Neural progenitor cell (in vitro differentiated cells): Measurements from ENCODE around the gene CHST6. TPM values are rescaled to one million over a fixed set of nuclear protein-coding genes. Genes with fewer than 3 reads are reported as not detected.

Source experiments
- DNase-seq: peaks from one replicate; pipeline ENCODE4 v3.0.0-alpha.2; 2016; ENCODE audit warnings: low spot score
- H2AFZ ChIP-seq: fragments of 200-600 bp; sonication (generic); replicated peaks from 2 replicates; pipeline ENCODE4 v1.6.1; 2016; ENCODE audit warnings: antibody characterized with exemption
- H3F3A ChIP-seq: fragments of 200-600 bp; sonication (generic); 2 replicates; pipeline ENCODE4 v1.6.1; 2016; ENCODE audit warnings: antibody characterized with exemption, low read depth
- H3K27ac ChIP-seq: fragments of 200-600 bp; sonication (generic); 2 replicates; pipeline ENCODE4 v1.5.1; 2016; ENCODE audit warnings: mild to moderate bottlenecking
- H3K27me3 ChIP-seq: fragments of 200-600 bp; sonication (generic); 2 replicates; pipeline ENCODE4 v1.6.1; 2016; ENCODE audit warnings: mild to moderate bottlenecking, moderate library complexity
- H3K36me3 ChIP-seq: fragments of 200-600 bp; sonication (generic); 2 replicates; pipeline ENCODE4 v1.5.1; 2016
- H3K4me1 ChIP-seq: fragments of 200-600 bp; sonication (generic); 2 replicates; pipeline ENCODE4 v1.6.1; 2016; ENCODE audit warnings: mixed run types
- H3K4me2 ChIP-seq: fragments of 200-600 bp; sonication (generic); 2 replicates; pipeline ENCODE4 v1.6.1; 2016
- H3K4me3 ChIP-seq: fragments of 200-600 bp; sonication (generic); 2 replicates; pipeline ENCODE4 v1.5.1; 2016
- H3K79me2 ChIP-seq: fragments of 200-600 bp; sonication (generic); 2 replicates; pipeline ENCODE4 v1.6.1; 2016; ENCODE audit warnings: low read depth
- H3K9ac ChIP-seq: fragments of 200-600 bp; sonication (generic); 2 replicates; pipeline ENCODE4 v1.6.1; 2016
- H3K9me3 ChIP-seq: fragments of 200-600 bp; sonication (generic); 2 replicates; pipeline ENCODE4 v1.5.1; 2016; ENCODE audit warnings: low read depth
- H4K20me1 ChIP-seq: fragments of 200-600 bp; sonication (generic); 2 replicates; pipeline ENCODE4 v1.6.1; 2016; ENCODE audit warnings: low read depth
- H3K27ac Mint-ChIP-seq: 3 replicates; pipeline ENCODE4 v1.8.0; 2021; ENCODE audit warnings: mixed read lengths
- H3K27me3 Mint-ChIP-seq: 2 replicates; pipeline ENCODE4 v1.8.0; 2022; ENCODE audit warnings: low read depth, mild to moderate bottlenecking, inconsistent platforms, moderate library complexity, mixed read lengths; ENCODE audit not compliant: insufficient read depth
- H3K36me3 Mint-ChIP-seq: 3 replicates; pipeline ENCODE4 v1.8.0; 2021; ENCODE audit warnings: mixed read lengths
- H3K4me1 Mint-ChIP-seq: 3 replicates; pipeline ENCODE4 v1.8.0; 2021; ENCODE audit warnings: mixed read lengths
- H3K4me3 Mint-ChIP-seq: 3 replicates; pipeline ENCODE4 v1.8.0; 2021; ENCODE audit warnings: mild to moderate bottlenecking, moderate library complexity, mixed read lengths
- H3K9me3 Mint-ChIP-seq: 3 replicates; pipeline ENCODE4 v1.8.0; 2020; ENCODE audit warnings: mixed read lengths
- CTCF ChIP-seq: fragments of 200-600 bp; sonication (generic); IDR thresholded peaks from 2 replicates; pipeline ENCODE4 v1.5.1; 2017; ENCODE audit warnings: antibody characterized with exemption, mild to moderate bottlenecking
- EZH2 ChIP-seq: fragments of 200-600 bp; sonication (generic); IDR thresholded peaks from 2 replicates; pipeline ENCODE4 v1.6.1; 2017; ENCODE audit warnings: antibody characterized with exemption, mild to moderate bottlenecking, moderate library complexity
- EZH2phosphoT487 ChIP-seq: fragments of 200-600 bp; sonication (generic); IDR thresholded peaks from 2 replicates; pipeline ENCODE4 v1.6.1; 2017; ENCODE audit warnings: antibody characterized with exemption
- total RNA-seq: library from RNA; depleted of rRNA; stranded (reverse); fragments of >200 nt; gene quantifications from 2 replicates; pipeline ENCODE4 v1.2.3, GENCODE V29; 2015; ENCODE audit warnings: low replicate concordance

CHST6 gene
- total RNA-seq, 1 donor from 2014 or later, result 6.2 TPM

- Histone ChIP-seq H3F3A (no peaks in the 10 kb centered on the region), H3K27me3 (no peaks in the 10 kb centered on the region), H3K36me3 (no peaks in the 10 kb centered on the region), H3K27ac (no peak overlapping the region), H3K9me3 (no peaks in the 10 kb centered on the region), H4K20me1 (no peaks in the 10 kb centered on the region), H3K79me2 (no peaks in the 10 kb centered on the region), H2AFZ (no peak overlapping the region), H3K4me2 (no peak overlapping the region), H3K9ac (no peak overlapping the region), H3K4me3 (no peak overlapping the region), H3K4me1 (no peaks in the 10 kb centered on the region)
- Mint-ChIP-seq H3K27ac (no peak overlapping the region), H3K27me3 (peaks cover 4% of the 10 kb centered on the region), H3K36me3 (peaks cover 15% of the 10 kb centered on the region), H3K4me1 (no peaks in the 10 kb centered on the region), H3K4me3 (no peak overlapping the region), H3K9me3 (no peaks in the 10 kb centered on the region)
- no peak for TF ChIP-seq CTCF
- TF ChIP-seq EZH2phosphoT487, result no peak
- TF ChIP-seq EZH2, result no peak
- no peak for DNase-seq
Measured at GRCh38 chr16:75537776-75538175, 42.5 kb upstream of the CHST6 start.

DNA sequence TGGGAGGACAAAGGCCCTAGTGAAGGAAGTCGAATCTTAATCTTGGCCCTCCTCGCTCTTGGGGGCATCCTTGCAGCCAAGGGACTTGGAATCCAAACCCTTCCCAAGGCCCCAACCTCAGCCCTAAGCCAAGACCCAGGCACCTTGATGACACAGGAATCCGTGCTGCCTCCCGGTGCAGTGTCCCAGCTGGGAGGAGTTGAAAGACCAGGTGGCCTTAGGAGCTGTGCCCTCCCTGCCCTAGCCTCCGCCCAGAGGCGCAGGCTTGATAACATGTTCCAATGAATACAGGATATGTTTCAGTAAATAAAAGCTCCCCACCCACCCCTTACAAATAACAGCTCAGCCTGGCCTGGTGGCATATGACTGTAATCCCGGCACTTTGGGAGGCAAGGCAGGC lies 40.7 kb upstream of the CHST6 start, which contains the start of gene CHST5:
Gene CHST5 (minus strand): TSS at position 208 of the 400 bp plus-strand sequence. CDS start 5,724 bp downstream, outside the sequence.
- peaks cover 4% of the 10 kb centered on the region for H3K27me3 Mint-ChIP-seq
- Histone ChIP-seq H3K4me2 (no peak within 1 kb of the TSS), H3K4me3 (no peak within 1 kb of the TSS)

GRCh38 chr16:75535211-75535843 lies 40.1 kb upstream of the CHST6 start:
- Mint-ChIP-seq H3K4me3 (no peak overlapping the region), H3K27ac (no peak overlapping the region)
- no peaks in the 10 kb centered on the region for H3K79me2 ChIP-seq

More for the DNA sequence above, 40.7 kb upstream of the CHST6 start, which contains the start of gene CHST5:
- Mint-ChIP-seq H3K4me3 (no peak within 1 kb of the TSS), H3K27ac (peak within 1 kb of the TSS; percentile 78), H3K36me3 (peaks cover 7% of the 10 kb centered on the region), H3K9me3 (no peaks in the 10 kb centered on the region), H3K4me1 (no peaks in the 10 kb centered on the region)
- DNase-seq, result no peak
- no peaks in the 10 kb centered on the region for H3K27me3 ChIP-seq
- no peaks in the 10 kb centered on the region for H3K4me1 ChIP-seq
- no peaks in the 10 kb centered on the region for H4K20me1 ChIP-seq
- no peak for TF ChIP-seq EZH2
- no peak for TF ChIP-seq EZH2phosphoT487
- H3K9ac ChIP-seq, result no peak within 1 kb of the TSS
- no peak within 1 kb of the TSS for H2AFZ ChIP-seq
- no peaks in the 10 kb centered on the region for H3K9me3 ChIP-seq
- H3F3A ChIP-seq, result no peaks in the 10 kb centered on the region
- H3K27ac ChIP-seq, result no peak within 1 kb of the TSS
- no peaks in the 10 kb centered on the region for H3K36me3 ChIP-seq
- H3K79me2 ChIP-seq, result no peaks in the 10 kb centered on the region

More at GRCh38 chr16:75535211-75535843, 40.1 kb upstream of the CHST6 start:
- no peak for DNase-seq
- Histone ChIP-seq H3K9ac (no peak overlapping the region), H3K27me3 (no peaks in the 10 kb centered on the region), H2AFZ (no peak overlapping the region), H4K20me1 (no peaks in the 10 kb centered on the region), H3F3A (no peaks in the 10 kb centered on the region), H3K4me1 (no peaks in the 10 kb centered on the region), H3K27ac (no peak overlapping the region), H3K36me3 (no peaks in the 10 kb centered on the region), H3K9me3 (no peaks in the 10 kb centered on the region), H3K4me3 (no peak overlapping the region), H3K4me2 (no peak overlapping the region)
- Mint-ChIP-seq H3K36me3 (peaks cover 5% of the 10 kb centered on the region), H3K9me3 (no peaks in the 10 kb centered on the region), H3K27me3 (peaks cover 4% of the 10 kb centered on the region), H3K4me1 (no peaks in the 10 kb centered on the region)
- TF ChIP-seq EZH2phosphoT487 (no peak), EZH2 (no peak), CTCF (no peak)
